ENCODE data around the gene RNF115.

The RNF115 gene

DNA sequence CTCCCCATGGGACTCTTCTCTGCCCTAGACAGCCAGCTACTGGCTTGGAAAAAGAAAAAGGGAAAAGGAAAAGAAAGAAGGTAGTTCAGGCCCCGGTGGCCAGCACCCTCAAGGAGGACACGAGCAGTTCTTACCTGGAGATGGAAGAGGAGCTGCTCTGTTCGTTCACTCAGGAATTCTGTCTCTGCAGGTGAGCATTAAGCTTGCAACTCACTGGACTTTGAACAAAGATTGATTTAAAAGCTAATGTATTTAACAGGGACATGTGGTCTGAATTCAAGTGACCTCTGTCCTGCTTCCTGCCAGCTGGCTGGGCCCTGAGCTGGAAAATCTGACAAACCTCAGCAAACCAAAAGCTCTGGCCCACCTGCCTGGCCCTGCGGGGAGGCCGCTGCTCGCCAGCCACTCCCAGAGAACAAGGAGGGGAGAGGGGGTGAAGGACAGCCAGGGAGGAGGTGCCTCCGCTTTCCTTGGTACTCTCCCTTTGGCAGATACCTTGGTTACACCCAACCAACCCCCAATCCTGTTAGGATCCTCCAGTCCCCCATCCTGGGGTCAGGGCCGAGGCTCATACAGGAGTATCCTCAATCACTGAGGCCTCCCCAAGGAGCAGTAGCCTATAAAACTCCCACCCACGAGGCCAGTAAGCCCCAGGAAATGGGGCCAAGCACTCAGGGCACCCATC, 116.6 kb downstream of the RNF115 start, which contains the start of gene PDZK1:
Gene PDZK1, minus strand, starts transcription at position 186 of the 685 bp plus-strand sequence. CDS start 19,347 bp downstream, outside the sequence.
- no peak within 1 kb of the TSS for H3K27ac ChIP-seq
- H3K4me3 ChIP-seq (IDR thresholded peaks at IDR 0.05; ENCODE audit: insufficient read depth, low read depth, low read length): no peak within 1 kb of the TSS
- no peaks in the 10 kb centered on the region for H3K27me3 ChIP-seq (ENCODE audit: insufficient read depth, low read depth)
- peak within 1 kb of the TSS; percentile 1; the same call in 1 of the 2 replicates for H3K4me2 ChIP-seq
- H3K4me1 ChIP-seq (ENCODE audit: low read depth, poor library complexity, severe bottlenecking): peaks cover 7% of the 10 kb centered on the region
- H3K36me3 ChIP-seq (ENCODE audit: insufficient read depth): no peaks in the 10 kb centered on the region
- TF ChIP-seq, protein P1, sequence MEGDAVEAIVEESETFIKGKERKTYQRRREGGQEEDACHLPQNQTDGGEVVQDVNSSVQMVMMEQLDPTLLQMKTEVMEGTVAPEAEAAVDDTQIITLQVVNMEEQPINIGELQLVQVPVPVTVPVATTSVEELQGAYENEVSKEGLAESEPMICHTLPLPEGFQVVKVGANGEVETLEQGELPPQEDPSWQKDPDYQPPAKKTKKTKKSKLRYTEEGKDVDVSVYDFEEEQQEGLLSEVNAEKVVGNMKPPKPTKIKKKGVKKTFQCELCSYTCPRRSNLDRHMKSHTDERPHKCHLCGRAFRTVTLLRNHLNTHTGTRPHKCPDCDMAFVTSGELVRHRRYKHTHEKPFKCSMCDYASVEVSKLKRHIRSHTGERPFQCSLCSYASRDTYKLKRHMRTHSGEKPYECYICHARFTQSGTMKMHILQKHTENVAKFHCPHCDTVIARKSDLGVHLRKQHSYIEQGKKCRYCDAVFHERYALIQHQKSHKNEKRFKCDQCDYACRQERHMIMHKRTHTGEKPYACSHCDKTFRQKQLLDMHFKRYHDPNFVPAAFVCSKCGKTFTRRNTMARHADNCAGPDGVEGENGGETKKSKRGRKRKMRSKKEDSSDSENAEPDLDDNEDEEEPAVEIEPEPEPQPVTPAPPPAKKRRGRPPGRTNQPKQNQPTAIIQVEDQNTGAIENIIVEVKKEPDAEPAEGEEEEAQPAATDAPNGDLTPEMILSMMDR (conservative IDR thresholded peaks at IDR 0.05; ENCODE audit: low read depth, low read length): no peak
- no peaks in the 10 kb centered on the region for H4K20me1 ChIP-seq (ENCODE audit: insufficient read depth)
- no peak within 1 kb of the TSS for H3K9ac ChIP-seq
- H3K79me2 ChIP-seq (ENCODE audit: insufficient read depth, low read depth): no peaks in the 10 kb centered on the region
- no peak within 1 kb of the TSS for H2AFZ ChIP-seq (ENCODE audit: low read depth)

DNA sequence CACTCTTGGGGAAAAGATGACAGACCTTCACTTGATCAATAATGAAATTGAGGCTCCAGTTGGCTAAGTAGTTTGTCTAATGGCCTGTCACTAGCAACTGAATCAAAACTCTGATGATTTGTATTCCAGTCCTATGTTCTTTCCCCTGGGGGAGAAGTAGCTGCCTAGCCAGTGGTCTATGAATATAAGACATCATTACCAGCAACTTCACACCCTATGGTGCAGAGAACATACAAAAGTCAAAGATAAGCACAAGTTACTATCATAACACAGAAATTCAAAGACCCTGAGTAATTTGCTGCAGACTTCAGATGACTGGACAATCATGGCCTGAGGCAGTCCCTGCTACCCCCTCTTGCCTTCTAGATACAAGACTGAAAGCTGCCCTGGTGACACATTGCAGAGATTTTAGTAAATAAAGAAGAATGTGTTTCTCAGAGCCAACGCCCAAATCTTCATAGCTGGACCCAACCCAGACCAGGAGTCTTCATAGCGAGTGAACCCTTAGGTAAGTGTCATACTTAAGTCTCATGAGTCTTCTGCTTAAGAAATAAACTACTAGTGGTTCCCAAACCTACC, 117.7 kb downstream of the RNF115 start:
- Histone ChIP-seq H3K9ac (no peak overlapping the region), H3K27me3 (ENCODE audit: insufficient read depth, low read depth) (no peaks in the 10 kb centered on the region), H3K27ac (no peak overlapping the region), H3K4me1 (ENCODE audit: low read depth, poor library complexity, severe bottlenecking) (peaks cover 7% of the 10 kb centered on the region), H2AFZ (ENCODE audit: low read depth) (no peak overlapping the region), H3K79me2 (ENCODE audit: insufficient read depth, low read depth) (no peaks in the 10 kb centered on the region), H4K20me1 (ENCODE audit: insufficient read depth) (no peaks in the 10 kb centered on the region), H3K36me3 (ENCODE audit: insufficient read depth) (no peaks in the 10 kb centered on the region), H3K4me2 (no peak overlapping the region), H3K4me3 (IDR thresholded peaks at IDR 0.05; ENCODE audit: insufficient read depth, low read depth, low read length) (no peak overlapping the region)
- TF ChIP-seq, protein P1 (conservative IDR thresholded peaks at IDR 0.05; ENCODE audit: low read depth, low read length): no peak

DNA sequence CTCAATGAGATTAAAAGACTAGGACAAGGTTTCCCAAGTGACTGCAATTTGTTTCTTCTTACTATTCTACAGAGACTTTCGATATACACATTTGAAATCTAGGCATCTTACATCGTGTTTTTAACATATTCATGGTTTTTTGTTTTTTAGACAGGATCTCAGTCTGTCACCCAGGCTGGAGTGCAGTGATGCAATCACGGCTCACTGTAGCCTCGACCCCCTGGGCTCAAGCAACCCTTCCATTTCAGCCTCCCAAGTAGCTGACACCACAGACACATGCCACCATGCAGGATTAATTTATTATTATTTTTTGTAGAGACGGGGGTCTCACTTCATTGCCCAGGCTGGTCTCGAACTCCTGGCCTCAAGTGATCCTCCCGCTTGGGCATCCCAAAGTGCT, 118.3 kb downstream of the RNF115 start:
- H3K4me2 ChIP-seq: no peak overlapping the region
- TF ChIP-seq, protein P1 (conservative IDR thresholded peaks at IDR 0.05; ENCODE audit: low read depth, low read length): no peak
- H3K27ac ChIP-seq: no peak overlapping the region
- no peak overlapping the region for H3K9ac ChIP-seq
- no peaks in the 10 kb centered on the region for H3K27me3 ChIP-seq (ENCODE audit: insufficient read depth, low read depth)
- H4K20me1 ChIP-seq (ENCODE audit: insufficient read depth): no peaks in the 10 kb centered on the region
- no peak overlapping the region for H2AFZ ChIP-seq (ENCODE audit: low read depth)
- no peaks in the 10 kb centered on the region for H3K79me2 ChIP-seq (ENCODE audit: insufficient read depth, low read depth)
- H3K4me3 ChIP-seq (IDR thresholded peaks at IDR 0.05; ENCODE audit: insufficient read depth, low read depth, low read length): no peak overlapping the region
- no peaks in the 10 kb centered on the region for H3K36me3 ChIP-seq (ENCODE audit: insufficient read depth)
- peaks cover 7% of the 10 kb centered on the region for H3K4me1 ChIP-seq (ENCODE audit: low read depth, poor library complexity, severe bottlenecking)

DNA sequence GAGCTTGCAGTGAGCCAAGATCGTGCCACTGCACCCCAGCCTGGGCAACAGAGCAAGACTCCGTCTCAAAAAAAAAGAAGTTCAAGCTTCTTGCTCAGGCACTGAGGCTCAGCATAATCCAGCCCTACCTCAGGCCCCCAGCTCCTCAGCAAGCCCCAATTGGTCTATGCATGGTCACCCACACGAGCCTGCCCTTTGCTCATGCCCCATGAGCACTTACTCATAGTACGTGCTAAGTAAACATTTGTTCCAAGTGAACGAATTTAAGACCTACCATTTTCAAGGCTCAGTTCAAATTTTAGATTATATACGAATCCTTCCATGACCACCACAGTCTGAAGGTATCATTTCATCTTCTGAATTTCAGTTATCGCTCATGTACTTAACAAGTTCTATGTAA, 121.1 kb downstream of the RNF115 start:
- Histone ChIP-seq H4K20me1 (ENCODE audit: insufficient read depth) (no peaks in the 10 kb centered on the region), H3K36me3 (ENCODE audit: insufficient read depth) (no peaks in the 10 kb centered on the region), H3K27ac (no peak overlapping the region), H3K79me2 (ENCODE audit: insufficient read depth, low read depth) (no peaks in the 10 kb centered on the region), H3K27me3 (ENCODE audit: insufficient read depth, low read depth) (no peaks in the 10 kb centered on the region), H2AFZ (ENCODE audit: low read depth) (no peak overlapping the region), H3K4me3 (IDR thresholded peaks at IDR 0.05; ENCODE audit: insufficient read depth, low read depth, low read length) (no peak overlapping the region), H3K9ac (no peak overlapping the region), H3K4me2 (no peak overlapping the region), H3K4me1 (ENCODE audit: low read depth, poor library complexity, severe bottlenecking) (no peaks in the 10 kb centered on the region)
- TF ChIP-seq, protein P1 (conservative IDR thresholded peaks at IDR 0.05; ENCODE audit: low read depth, low read length): no peak

Data from KMS-11 (cell line).